OCI-LY3 (cell line): Measurements from ENCODE around the gene SPEF1.

Experiments
- H2AFZ ChIP-seq: fragments of 200-600, 300-600 bp; shearing (Covaris generic); 2 replicates; pipeline ENCODE4 v1.6.0; 2014; ENCODE audit warnings: antibody characterized with exemption, low read depth, low read length
- H3K27ac ChIP-seq: fragments of 200-600, 300-600 bp; sonication (generic); 2 replicates; pipeline ENCODE4 v1.5.1; 2014; ENCODE audit warnings: mild to moderate bottlenecking, low read length, moderate library complexity, mixed read lengths
- H3K27me3 ChIP-seq: fragments of 200-600, 300-600 bp; sonication (generic); 2 replicates; pipeline ENCODE4 v1.6.1; 2014; ENCODE audit warnings: low read depth, low read length, mixed read lengths
- H3K36me3 ChIP-seq: fragments of 200-600, 300-600 bp; sonication (generic); replicated peaks from 2 replicates; pipeline ENCODE3; 2014; ENCODE audit warnings: low read depth, low read length, mixed read lengths
- H3K4me1 ChIP-seq: fragments of 300-600, 200-600 bp; sonication (generic); 2 replicates; pipeline ENCODE4 v1.6.1; 2014; ENCODE audit warnings: low read length, mixed read lengths
- H3K4me2 ChIP-seq: fragments of 200-600, 300-600 bp; sonication (generic); 2 replicates; pipeline ENCODE4 v1.6.1; 2014; ENCODE audit warnings: low read length, mixed read lengths
- H3K4me3 ChIP-seq: fragments of 300-600, 200-600 bp; sonication (generic); 2 replicates; pipeline ENCODE4 v1.5.1; 2014; ENCODE audit warnings: antibody characterized with exemption, mild to moderate bottlenecking, low read length, moderate library complexity
- H3K79me2 ChIP-seq: fragments of 300-600, 200-600 bp; shearing (Covaris generic); 2 replicates; pipeline ENCODE4 v1.6.1; 2014; ENCODE audit warnings: mild to moderate bottlenecking, low read length, mixed read lengths
- H3K9ac ChIP-seq: fragments of 300-600, 200-600 bp; shearing (Covaris generic); 2 replicates; pipeline ENCODE4 v1.6.0; 2014; ENCODE audit warnings: mild to moderate bottlenecking, low read length, moderate library complexity
- H3K9me3 ChIP-seq: fragments of 200-600, 300-600 bp; shearing (Covaris generic); 2 replicates; pipeline ENCODE4 v1.6.1; 2014; ENCODE audit warnings: low read length, mixed read lengths; ENCODE audit not compliant: insufficient read depth
- H4K20me1 ChIP-seq: fragments of 200-600, 300-600 bp; sonication (generic); 2 replicates; pipeline ENCODE4 v1.6.1; 2016; ENCODE audit warnings: low read length, mixed read lengths; ENCODE audit not compliant: insufficient read depth
- EZH2phosphoT487 ChIP-seq: fragments of 200-600 bp; shearing (Covaris generic); IDR thresholded peaks from 2 replicates; pipeline ENCODE4 v1.6.1; 2018; ENCODE audit warnings: antibody characterized with exemption, mixed run types, low read depth
- TF ChIP-seq, protein P1 (sequence below): fragments of 200-600, 300-600 bp; sonication (generic); IDR thresholded peaks from 2 replicates; pipeline ENCODE4 v1.5.1; 2014; ENCODE audit warnings: antibody characterized with exemption, low read length, low read depth

SPEF1 gene

DNA sequence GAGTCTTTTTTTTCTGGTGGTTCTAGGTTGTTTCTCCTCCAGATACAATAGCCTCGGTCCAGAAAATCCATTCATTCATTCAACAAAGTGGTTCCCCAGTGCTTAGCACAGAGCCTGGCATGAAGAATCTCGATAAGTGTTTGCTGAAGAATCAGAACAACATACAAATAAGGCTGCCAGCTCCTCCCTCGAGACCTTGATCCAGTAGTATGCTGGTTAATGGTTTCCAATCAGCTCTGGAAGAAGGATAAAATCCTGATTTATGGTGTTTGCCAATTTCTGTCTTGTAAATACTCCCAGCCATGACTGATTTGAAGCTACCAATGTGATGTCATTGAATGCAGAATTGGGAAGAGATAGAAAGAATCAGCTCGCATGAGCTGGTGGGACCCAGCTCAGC lies 45.5 kb downstream of the SPEF1 start:
- Histone ChIP-seq H4K20me1 (no peaks in the 10 kb centered on the region), H3K9me3 (no peaks in the 10 kb centered on the region), H2AFZ (no peak overlapping the region), H3K27ac (no peak overlapping the region), H3K9ac (no peak overlapping the region), H3K79me2 (no peaks in the 10 kb centered on the region), H3K4me1 (no peaks in the 10 kb centered on the region), H3K4me3 (no peak overlapping the region), H3K4me2 (no peak overlapping the region), H3K36me3 (no peaks in the 10 kb centered on the region), H3K27me3 (no peaks in the 10 kb centered on the region)
- no peak for TF ChIP-seq EZH2phosphoT487
- TF ChIP-seq, protein P1, sequence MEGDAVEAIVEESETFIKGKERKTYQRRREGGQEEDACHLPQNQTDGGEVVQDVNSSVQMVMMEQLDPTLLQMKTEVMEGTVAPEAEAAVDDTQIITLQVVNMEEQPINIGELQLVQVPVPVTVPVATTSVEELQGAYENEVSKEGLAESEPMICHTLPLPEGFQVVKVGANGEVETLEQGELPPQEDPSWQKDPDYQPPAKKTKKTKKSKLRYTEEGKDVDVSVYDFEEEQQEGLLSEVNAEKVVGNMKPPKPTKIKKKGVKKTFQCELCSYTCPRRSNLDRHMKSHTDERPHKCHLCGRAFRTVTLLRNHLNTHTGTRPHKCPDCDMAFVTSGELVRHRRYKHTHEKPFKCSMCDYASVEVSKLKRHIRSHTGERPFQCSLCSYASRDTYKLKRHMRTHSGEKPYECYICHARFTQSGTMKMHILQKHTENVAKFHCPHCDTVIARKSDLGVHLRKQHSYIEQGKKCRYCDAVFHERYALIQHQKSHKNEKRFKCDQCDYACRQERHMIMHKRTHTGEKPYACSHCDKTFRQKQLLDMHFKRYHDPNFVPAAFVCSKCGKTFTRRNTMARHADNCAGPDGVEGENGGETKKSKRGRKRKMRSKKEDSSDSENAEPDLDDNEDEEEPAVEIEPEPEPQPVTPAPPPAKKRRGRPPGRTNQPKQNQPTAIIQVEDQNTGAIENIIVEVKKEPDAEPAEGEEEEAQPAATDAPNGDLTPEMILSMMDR: no peak

DNA sequence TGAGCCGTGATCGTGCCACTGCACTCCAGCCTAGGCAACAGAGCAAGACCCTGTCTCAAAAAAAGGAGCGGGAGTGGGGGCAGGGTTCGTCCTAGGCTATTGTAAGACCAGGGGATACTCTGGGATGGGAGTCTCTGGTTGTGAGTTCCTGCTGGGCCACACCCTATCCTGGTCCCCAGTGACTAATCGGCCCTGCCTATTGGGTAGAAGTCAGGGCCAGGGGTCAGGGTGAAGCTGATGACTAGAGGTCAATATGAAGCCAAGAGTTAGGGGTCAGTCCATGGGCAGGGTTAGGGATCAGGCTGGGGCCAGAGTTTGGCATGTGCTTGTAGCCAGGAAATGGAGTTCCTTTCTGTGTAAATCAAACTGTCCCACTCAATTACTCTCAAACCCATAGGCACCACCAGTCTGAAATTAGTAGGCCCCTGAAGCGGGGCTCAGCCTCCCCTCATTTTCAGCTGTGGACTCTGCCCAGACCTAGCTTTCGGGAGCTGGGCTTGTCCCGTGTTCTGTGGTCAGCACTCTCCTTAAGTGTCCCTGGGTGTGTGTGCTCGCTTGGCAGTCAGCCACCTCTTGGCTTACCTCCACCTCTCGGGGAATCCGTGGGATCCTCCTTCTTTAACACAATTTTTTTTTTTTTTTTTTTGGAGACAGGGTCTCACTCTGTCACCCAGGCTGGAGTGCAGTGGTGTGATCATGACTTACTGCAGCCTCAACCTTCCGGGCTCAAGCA lies 47.0 kb downstream of the SPEF1 start:
- Histone ChIP-seq H3K36me3 (no peaks in the 10 kb centered on the region), H3K79me2 (no peaks in the 10 kb centered on the region), H3K4me3 (no peak overlapping the region), H3K27me3 (no peaks in the 10 kb centered on the region), H3K4me1 (no peaks in the 10 kb centered on the region; the same call in 1 of the 2 replicates), H2AFZ (no peak overlapping the region), H3K9me3 (no peaks in the 10 kb centered on the region), H3K4me2 (no peak overlapping the region), H3K27ac (no peak overlapping the region), H4K20me1 (no peaks in the 10 kb centered on the region), H3K9ac (no peak overlapping the region)
- TF ChIP-seq EZH2phosphoT487: no peak
- TF ChIP-seq, protein P1: no peak

DNA sequence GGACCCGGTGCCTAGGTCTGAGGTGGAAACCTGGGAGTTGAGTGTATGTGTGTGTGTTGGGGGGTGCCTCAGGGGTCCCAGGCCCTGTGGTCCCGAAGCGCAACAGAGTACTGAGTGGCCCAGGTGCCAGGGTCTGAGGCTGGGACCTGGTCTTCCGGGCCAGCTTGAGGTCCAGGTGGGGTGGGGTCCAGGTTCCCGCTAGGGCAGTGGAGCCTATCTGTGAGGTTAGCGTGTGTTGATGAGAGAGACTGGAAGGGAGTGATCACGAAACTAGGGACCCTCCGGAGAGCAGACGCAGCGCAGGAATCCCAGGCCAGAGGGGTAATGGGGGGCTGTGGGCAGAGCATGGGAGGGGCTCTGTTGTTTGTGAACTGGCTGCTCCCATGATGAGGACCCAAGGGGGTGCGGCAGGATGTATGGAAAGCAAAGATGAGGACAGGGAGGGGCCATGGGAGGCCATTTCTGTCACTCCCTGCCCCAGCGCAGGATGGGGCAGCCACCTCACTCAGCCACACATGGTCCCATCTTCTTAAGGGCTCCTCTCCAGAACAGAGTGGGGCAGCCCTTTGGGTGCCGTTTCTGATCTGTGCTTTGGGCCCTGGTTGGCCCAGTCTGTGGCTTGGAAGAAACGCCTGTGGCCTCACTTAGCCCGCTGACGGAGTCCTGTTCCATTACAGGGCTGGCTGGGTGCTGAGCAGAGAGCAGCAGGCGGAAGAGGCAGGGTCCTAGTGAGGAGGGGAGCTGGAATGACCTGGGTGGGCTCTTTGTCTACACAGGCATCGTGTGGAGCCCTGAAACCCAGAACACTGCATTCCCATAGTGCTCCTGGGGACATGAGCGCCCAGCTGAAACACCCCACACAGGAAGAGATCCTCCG lies 47.9 kb downstream of the SPEF1 start:
- H3K4me1 ChIP-seq: no peaks in the 10 kb centered on the region; the same call in 1 of the 2 replicates
- H3K9me3 ChIP-seq: no peaks in the 10 kb centered on the region
- H4K20me1 ChIP-seq: no peaks in the 10 kb centered on the region
- H3K36me3 ChIP-seq: no peaks in the 10 kb centered on the region
- TF ChIP-seq, protein P1: no peak
- TF ChIP-seq EZH2phosphoT487: no peak
- no peak overlapping the region for H2AFZ ChIP-seq
- H3K9ac ChIP-seq: no peak overlapping the region
- H3K27ac ChIP-seq: no peak overlapping the region
- no peak overlapping the region for H3K4me3 ChIP-seq
- no peaks in the 10 kb centered on the region for H3K79me2 ChIP-seq
- no peak overlapping the region for H3K4me2 ChIP-seq
- peaks cover 5% of the 10 kb centered on the region; the same call in 1 of the 2 replicates for H3K27me3 ChIP-seq
